CD4-positive, alpha-beta T cell treated with Interferon gamma for 1 hour (primary cell): Measurements from ENCODE around the gene ERC2.

Experiments used
- DNase-seq: peaks from one replicate; pipeline ENCODE4 v3.0.0-alpha.2; 2020

Gene ERC2

DNA sequence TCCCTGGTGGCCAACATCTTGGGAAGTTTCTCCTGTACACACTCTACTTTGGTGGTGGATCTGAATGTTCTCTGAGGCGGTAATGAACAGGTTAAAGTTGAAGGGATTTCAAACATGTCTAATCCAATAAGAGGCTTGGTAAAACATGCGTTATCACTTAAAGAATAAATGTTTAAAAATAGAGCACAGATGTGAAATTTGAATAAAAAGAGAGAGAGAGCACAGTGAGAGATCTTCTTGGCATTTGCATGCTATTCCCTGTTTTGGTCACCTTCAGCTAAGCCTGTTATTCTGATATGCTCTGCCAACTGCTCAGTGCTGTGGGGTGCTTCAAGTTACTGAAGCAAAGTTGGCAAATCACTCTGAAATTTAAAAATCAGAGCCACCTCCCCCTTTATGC, 743.4 kb downstream of the ERC2 start:
- no peak for DNase-seq

DNA sequence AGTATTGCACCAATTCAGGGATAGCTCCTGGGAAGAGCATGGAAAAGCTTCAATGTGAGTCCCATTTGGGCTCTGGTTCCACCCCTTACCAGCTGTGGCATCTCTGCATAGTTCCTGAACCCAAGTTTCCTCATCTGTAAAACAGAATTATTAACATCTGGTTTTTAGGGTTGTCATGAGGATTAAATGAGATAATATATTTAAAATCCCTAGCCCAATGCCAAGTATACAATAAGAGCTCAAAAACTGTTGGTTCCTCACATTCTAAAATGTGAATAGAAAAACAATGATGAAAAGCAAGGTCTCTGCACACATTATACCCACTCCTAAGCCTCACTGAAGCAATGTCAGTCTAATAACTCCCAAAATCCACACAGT, 743.9 kb downstream of the ERC2 start:
- DNase-seq: no peak

DNA sequence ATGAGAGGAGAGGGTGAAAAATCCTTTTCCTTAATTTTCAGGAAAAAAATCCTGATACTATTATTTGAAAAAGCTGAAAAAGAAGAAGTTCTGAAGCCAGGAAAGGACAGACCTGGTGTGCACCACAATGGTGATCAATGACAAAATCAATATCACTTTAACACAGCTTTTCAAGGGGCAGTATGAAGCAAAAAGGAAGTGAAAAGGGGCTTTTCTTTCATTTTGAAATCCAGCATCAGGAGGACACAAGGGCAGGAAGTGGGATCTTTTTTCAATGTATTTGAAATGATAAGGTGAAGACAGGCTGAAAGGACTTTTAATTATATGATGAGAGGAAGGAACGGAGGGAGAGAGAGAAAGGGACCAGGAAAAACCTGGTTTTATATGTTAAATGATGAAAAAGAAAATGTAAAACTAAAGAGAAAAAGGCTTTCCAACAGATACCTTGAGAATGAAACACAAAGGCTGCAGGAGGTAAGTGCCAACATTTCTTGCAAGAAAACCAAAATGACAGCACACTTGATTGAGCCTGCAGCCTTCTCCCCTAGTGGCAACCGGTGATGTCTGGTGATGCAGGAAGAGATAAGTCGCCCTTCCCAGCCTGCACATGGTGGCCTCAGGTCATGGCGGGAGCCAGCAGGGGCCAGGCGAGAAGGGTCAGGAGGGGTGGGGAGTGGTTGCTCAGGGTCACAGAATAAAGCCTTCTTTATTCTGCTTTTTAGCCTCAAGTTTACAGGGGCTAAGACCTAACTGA, 744.4 kb downstream of the ERC2 start:
- DNase-seq: no peak

DNA sequence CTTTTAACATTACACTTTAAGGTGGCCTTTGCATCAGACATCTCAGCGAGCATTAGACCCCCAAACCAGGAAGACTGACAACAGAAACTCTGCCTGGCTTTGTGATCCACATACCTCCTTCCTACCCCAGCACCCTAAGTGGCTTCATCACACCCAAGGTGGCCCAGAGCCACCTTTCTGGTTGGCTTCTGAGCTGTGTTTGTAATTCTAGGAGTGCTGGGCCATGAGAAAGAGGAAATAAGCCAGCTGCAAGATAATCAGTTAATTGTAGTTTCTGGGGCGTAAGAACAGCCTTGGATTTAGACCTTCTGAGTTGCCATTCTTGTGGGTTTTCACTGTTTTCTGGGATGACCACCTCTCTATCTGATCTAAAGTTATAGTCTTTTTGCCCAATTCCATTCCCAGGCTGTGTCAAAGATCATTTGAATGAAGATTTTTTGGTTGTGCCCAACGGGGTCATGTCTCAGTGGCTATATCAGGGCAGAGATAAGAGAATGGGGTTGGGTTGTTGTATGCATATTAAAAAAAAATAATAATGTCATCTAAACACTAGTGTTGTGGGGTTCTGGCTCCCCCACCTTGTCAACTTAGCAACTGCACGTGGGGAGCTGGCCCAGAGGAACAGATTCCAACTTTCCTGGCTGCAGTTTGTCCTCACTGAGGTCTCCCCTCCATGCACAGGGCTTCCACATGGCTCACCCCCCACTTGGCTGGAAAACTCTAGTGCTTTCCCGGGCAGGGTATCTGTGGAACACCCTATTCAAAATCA, 746.4 kb downstream of the ERC2 start:
- DNase-seq: no peak

DNA sequence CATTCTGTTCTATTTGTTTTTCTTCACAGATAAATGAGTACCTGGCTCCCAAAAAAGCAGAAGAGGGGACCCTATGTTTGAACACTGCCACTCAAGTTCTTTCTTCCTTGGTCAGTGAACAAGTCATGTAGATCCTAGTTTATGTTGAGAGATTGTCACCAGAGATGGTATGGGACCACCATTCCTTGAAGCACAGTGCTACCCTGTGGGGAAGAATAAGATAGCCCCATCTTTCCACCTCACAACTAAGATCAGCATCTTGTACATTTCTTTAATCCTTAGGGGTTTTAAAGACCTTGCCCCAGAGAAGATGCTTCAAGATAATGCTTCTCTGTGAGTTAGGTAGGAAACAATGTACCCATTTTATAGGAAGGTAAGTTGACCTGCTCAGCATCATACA, 747.7 kb downstream of the ERC2 start:
- DNase-seq: no peak

DNA sequence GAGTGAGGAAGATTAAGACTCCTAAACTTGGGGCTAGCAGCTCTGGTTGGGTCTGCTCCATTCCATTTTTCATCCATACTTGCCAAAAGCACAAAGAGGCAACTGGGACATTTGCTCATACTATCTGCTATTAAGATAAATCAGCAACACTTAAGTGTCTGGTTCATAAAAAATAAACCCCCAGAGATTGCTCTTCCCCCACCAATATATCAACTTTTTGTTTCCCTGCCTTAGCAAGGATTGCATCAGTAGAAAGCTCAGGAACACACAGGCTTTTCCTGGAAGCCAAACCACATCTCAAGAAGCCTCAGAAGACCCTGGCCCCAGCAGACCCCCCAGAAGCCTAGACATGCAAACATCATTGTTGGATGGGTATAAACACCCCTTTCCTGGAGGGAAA, 748.8 kb downstream of the ERC2 start:
- no peak for DNase-seq

DNA sequence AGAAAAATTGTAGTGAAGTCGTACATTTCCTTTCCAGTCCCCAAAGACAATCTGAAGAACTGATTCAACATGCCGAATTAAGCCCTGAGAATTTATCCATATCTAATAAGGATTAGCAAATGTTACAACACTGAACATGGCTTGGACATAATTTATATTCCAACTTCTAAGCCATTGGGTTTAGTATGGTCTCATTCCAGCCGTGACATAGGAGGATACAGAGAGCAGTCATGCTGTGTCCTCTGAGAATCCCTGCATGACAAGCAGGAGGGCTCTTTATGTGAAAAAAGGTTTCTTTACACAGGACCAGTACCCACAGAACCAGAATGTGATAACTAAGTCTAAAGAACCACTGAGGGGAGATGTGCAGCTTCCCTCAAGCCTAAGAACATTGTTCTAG, 749.3 kb downstream of the ERC2 start:
- no peak for DNase-seq

DNA sequence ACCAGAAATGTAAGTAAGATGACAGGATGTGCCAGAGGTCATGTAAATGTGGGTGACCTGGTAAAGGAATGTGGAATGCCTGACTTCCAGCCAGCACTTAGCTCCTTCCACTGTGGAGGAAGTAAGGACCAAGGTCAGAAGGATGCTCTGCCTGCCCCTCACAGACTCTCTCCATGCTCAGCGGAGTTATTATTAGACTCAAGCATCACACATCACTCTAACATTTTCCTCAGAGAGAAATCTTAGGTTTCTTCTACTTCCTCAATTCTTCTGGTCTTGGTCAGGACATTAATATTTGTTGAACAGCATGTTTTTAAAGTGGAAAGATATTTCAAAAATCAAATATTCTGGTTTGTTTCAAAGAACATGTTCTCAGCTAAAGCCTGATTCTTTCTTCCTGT, 749.7 kb downstream of the ERC2 start:
- no peak for DNase-seq

DNA sequence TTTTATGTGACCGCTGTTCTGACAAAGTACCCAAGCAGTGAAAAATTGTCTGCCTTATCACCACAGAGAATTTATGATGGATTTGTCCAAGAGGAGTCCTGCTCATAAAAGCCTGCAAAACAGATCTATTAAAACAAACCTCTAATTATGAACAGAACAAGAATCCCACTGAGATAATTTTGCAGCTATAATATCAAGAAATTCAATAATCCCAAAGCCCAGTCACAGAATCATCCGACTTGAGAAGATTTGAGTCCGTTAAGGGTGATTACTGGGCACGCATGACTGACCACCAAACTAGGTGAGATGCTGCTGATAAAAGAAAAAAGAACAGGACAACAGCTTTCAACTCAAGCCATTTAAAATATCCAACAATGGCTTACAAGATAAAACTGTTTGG, 750.2 kb downstream of the ERC2 start:
- DNase-seq: no peak

DNA sequence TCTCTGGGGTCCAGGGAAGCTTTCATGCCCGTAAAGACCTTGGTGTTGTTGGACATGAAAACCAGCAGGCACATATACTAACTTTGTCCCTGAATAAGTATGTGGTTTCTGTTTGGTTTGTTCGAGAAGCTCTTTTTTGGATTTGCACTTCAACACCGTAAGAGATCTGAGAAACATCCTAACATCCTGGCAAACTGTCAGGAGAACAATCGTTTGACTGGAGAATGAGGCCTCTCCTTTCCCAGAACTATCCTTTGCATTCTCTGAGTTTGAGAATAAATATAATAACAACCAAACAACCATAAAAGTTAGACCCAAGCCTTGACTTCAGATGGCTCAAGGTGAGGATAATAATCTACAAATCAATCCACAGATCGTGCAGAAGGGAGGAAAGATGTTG, 750.8 kb downstream of the ERC2 start:
- DNase-seq: no peak

DNA sequence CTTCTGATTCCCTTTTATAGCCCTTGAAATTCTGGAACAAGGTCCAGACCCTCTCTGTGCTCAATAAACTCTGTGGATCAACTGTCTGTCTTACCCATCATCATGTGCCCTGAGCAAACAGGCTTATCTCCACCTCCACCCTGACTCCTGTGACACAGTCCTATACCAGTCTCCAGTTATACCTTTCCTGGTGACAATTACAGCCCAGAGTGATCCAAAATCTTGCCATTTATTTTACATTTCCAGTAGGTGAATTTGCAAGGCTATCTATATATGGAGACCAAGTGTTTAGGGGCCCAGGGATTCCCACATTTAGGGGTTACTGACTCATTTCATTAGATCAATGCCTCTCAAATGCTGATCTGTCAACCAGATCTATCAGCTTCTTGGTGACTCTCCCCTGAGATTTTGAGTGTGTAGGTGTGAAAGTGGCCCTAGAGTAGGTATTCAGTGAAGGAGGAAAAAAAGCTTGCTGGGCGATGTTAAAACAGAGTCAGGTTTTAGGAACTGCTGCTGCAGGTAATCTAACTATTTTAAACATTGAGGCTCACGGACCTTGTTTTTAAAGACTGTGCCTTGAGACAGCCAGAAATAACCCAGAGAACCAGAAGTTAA, 751.5 kb downstream of the ERC2 start:
- no peak for DNase-seq

DNA sequence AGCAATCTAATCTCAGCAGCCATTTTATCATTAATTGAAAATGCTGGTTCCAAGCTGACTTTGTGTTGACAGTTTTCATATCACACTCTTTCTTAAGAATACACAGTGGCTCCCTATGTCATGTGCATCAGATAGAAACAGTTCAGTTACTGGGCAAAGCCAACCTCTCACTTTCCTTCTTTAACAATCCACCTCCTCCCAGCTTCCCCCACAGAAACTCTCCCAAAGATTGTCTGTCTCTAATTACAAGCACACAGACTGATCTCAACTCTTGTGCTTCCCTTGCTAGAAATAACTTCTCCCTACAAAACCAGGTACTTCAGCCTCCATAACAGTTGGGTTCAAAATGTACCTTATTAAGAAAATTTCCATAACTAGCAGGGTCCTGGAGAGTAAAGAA, 752.2 kb downstream of the ERC2 start:
- no peak for DNase-seq

DNA sequence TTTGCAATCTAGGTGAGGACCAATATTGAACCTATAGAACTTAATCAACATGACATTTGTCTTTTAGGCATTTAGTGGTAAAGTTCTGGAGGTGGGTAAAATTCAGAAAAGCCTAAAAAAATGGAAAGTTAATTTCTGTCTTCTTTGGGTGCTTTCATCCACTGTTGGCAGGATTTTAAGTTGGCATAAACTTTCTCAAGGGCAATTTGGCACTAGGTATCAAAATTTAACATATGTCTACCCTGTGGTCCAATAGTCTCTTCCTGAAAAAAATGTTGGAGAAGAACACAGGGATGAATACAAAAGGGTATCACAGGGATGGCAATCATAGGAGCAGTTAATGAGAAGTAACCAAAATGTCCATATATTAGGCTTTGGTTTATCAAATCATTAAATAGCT, 754.2 kb downstream of the ERC2 start:
- no peak for DNase-seq

DNA sequence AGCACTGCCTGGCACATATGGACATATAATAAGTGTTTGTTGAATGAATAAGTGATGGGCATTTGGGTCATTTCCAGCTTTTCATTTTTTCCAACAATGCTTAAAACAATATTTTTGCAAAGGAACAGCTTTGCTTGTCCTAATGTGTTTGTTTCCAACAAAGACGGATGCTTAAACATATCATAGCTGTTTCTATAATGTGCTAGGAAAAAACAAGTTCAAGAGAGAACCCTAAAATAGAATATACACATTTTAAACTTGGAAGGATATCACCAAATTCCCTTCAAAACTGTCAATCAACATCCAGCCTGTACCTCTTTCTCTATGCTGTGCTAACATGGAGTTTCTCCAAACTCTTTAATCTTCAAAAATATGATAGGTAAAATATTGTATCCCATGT, 756.6 kb downstream of the ERC2 start:
- no peak for DNase-seq

DNA sequence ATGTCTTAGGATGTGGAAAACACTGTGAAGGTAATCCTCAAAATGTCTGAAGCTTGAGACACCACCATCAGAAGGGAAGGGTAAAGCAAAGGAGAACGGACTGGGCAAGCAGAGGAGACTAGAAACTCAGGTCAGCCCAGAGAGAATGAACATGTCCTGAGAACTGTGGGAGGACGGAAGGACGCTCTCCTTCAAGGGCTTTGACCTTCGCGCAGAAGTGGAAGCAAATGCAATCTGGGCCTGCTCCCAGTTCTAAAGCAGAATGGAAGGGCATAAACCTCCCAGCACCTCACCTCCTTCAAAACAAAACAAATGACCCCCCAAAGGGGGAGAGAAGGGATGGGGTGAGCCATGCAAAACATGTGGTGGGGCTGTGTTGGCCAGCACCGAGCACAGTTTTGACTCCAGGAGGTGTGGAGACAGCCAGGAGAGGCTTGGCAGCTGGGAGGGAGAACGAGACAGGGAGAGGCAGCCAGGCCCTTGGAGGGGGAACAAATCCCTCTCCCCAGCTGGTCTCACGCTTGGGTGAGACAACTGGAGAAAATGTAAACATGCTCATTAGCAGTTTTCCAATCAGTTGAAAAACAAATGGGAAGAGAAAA, 758.8 kb downstream of the ERC2 start:
- no peak for DNase-seq

DNA sequence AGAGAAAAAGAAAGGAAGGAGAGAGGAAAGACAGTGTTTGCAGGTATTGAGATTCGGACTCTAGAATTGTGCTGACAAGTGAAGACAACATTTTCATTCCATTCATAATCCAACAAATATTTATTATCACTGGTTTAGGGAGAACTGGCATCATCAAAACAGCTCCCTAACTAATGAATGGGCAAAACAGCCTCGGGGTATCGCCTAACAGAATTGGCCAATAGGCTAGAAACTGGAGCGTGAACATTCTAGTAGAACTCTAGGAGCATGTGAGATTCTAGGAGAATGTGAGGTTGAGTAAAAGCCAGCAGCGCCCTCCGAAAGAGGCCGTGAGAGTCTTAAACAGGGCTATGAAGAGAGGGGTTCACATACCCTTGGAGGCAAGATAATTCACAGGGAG, 759.3 kb downstream of the ERC2 start:
- DNase-seq: no peak

DNA sequence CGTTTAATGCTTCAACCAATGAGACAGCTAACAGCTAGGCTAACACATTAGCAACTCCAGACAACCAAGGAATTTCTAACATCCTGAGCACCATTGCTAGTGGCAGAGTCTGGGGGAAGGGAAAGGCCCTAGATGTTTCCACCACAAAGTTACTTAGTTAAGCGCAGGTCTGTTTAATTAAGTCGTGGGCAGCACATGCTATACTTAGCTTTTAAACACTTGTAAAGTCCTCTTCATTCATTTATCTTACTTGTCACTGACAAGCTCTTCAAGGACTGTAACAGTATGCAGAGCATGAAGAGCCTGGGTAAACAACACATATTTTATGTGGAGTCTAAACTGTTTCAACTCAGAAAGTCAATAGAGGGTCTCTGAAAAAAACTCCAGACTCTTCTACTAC, 760.0 kb downstream of the ERC2 start:
- no peak for DNase-seq

DNA sequence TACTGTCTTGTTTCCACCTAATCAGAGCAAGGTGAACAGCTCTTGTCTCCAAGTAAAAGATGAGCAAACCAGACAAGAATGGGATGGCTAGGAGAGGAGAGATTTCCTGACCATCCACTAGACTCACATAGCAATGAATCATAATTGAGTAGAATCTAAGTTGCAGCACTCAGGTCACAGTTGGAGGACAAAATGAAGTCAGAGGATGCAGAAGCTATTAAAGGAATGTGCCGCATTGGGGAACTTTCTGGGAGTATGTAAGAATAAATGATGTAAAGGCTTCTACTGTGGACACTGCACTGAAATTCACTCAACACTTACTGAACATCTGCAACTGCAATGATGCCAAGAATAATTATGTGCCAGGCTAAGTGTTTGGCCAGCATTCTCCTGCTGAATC, 763.7 kb downstream of the ERC2 start:
- DNase-seq: no peak

DNA sequence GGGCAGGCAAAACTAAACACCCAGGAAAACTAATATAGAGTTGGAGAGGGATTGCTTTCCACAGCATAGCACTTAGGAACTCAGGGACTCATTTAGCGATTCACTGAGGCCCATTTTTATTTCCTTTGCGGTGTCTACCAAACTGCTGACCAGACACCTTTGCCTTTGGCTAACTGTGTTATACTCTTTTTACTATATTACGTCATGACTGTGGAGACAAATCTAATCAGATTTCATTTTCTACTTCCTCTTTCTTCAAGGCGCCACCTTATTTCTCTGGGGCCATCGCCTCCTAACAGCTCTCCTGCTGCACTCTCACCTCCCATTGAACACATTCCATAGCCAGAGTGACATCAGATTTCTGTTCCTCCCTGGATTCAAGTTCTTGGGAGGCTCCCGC, 765.4 kb downstream of the ERC2 start:
- DNase-seq: no peak

DNA sequence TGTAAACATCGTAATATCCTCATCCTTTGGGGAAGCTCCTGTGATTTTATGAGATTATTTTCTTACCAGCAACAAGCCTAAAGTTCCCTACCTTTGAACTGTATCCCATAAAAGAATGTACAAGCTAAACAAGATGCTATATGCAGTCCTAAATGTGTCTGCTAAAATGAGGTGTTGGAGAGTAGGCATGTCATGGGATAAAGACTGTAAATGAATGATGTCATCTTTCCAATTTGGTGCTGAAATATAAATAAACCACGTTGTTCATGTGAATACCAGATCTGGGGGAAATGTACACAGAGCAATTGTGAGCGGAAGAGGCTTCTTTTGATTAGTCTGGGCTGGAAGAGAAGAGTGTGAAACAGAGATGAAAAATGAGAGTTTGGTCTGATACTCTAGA, 766.3 kb downstream of the ERC2 start:
- DNase-seq: no peak

DNA sequence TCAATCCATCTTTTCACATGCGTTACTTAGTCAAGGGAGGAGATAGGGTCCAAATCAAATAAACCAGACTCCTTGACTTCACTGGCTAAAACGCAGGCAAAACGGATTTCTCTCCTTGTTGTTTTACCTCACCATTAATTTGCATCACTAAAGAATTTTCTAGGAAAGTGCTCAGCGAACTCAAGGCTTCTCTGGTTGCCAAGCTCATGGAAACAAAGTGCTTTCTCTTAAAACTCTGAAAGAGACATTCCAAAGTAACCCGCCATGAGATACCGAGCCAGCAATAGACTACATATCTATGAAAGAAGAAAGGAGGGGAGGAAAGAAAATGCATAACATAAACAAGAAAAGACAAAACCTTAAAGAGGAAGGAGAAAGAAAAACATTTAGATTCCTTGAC, 769.4 kb downstream of the ERC2 start:
- no peak for DNase-seq

DNA sequence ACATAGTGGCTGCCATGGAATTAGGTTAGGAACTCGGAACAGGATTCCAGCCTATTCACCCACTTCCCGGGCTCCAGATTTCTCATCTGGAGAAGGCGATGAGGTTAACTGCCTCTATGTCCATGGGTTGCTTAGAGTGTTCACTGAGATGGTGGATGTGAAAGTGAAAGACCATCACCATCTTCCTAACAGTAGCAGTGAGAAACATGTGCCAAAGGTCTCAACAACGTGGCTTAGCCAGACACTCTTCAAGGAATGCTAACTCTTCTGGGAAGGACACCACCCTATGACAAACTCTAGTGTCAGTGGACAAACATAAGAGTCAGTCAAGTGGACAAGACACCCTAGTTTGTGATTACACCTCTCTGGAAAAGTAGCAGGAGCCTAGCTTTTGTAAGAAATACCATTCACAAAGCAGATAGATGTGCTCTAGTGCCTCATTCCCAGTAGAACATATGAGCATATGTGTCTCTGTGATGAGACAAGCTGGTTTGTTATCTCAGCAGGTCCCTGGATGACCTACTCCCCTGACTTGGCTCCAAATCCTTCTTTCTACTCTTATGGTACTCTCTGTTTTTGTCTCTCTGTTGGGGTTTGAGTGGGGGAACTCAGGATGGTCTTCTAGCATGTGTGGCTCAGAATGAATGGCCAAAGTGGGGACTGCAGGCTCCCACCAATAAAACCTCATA, 770.9 kb downstream of the ERC2 start:
- DNase-seq: no peak

DNA sequence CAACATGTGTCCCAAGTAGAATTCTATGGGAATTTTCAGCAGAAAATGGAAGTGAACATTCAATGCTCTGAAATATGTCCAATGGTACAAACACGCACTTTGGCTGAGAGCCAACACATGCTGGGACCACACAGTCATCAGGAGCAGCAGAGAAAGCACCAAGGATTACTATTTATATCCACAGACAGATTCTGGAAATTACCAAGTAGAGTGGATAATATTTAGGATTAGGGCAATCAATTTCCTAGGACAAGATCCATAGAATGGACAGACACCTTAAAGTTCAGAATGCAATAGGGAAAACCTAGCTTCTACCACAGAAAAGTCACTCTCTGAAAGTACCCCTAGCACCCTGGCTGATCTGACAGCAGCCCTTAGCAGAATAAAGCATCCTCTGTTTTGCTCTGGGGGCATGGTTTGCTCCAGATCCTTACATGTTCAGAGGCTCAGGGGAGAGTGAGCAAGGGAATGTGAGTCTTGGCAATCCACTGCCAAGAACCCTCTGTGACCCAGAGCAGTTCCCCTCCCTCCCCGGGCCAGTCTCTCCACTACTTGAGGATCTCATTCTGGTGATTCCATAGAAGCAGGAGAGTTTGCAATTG, 775.2 kb downstream of the ERC2 start:
- DNase-seq: no peak
